Measurements from ENCODE around the gene GRB10. TPM values are rescaled to one million over a fixed set of nuclear protein-coding genes. Genes with fewer than 3 reads are reported as not detected.

Gene GRB10
- 83.7 and 87.2 TPM in 2 replicates for total RNA-seq (2014; rRNA removed; shearing (Covaris generic); ENCODE audit: low replicate concordance)

GRCh38 chr7:50782375-50783208 is at the start of gene GRB10:
Gene GRB10, minus strand, starts transcription at chr7:50782896. Its CDS starts 50,574 bp downstream, at chr7:50732322.
- in situ Hi-C loops (cut with HindIII; ENCODE audit: low pct_unique_long_range_greater_than_20kb, low sequenced_read_pairs), result no loop called here
- DNase-seq (ENCODE audit: low read depth), result peak; percentile 61

GRCh38 chr7:50828801-50829200 is 46.1 kb upstream of the GRB10 start:
- in situ Hi-C loops (cut with HindIII; ENCODE audit: low pct_unique_long_range_greater_than_20kb, low sequenced_read_pairs), result no loop called here
- no peak for DNase-seq (ENCODE audit: low read depth)

GRCh38 chr7:50828116-50828515 is 45.4 kb upstream of the GRB10 start:
- no peak for DNase-seq (ENCODE audit: low read depth)
- in situ Hi-C loops (cut with HindIII; ENCODE audit: low pct_unique_long_range_greater_than_20kb, low sequenced_read_pairs), result no loop called here

- in situ Hi-C loops (cut with HindIII; ENCODE audit: low pct_unique_long_range_greater_than_20kb, low sequenced_read_pairs), result no loop called here
- no peak for DNase-seq (ENCODE audit: low read depth)
Measured at GRCh38 chr7:50827281-50827680, 44.6 kb upstream of the GRB10 start.

GRCh38 chr7:50826371-50827172 is 43.9 kb upstream of the GRB10 start:
- peak; percentile 90 for DNase-seq (ENCODE audit: low read depth)
- in situ Hi-C loops (cut with HindIII; ENCODE audit: low pct_unique_long_range_greater_than_20kb, low sequenced_read_pairs), result no loop called here

GRCh38 chr7:50825465-50825864 is 42.8 kb upstream of the GRB10 start:
- DNase-seq (ENCODE audit: low read depth), result no peak
- in situ Hi-C loops (cut with HindIII; ENCODE audit: low pct_unique_long_range_greater_than_20kb, low sequenced_read_pairs), result no loop called here

GRCh38 chr7:50824882-50825281 is 42.2 kb upstream of the GRB10 start:
- in situ Hi-C loops (cut with HindIII; ENCODE audit: low pct_unique_long_range_greater_than_20kb, low sequenced_read_pairs), result no loop called here
- no peak for DNase-seq (ENCODE audit: low read depth)

GRCh38 chr7:50822706-50823105 is 40.0 kb upstream of the GRB10 start:
- in situ Hi-C loops (cut with HindIII; ENCODE audit: low pct_unique_long_range_greater_than_20kb, low sequenced_read_pairs), result no loop called here
- DNase-seq (ENCODE audit: low read depth), result peak; percentile 67

- no peak for DNase-seq (ENCODE audit: low read depth)
- in situ Hi-C loops (cut with HindIII; ENCODE audit: low pct_unique_long_range_greater_than_20kb, low sequenced_read_pairs), result no loop called here
Measured at GRCh38 chr7:50822110-50822509, 39.4 kb upstream of the GRB10 start.

GRCh38 chr7:50821457-50822008 is 38.8 kb upstream of the GRB10 start:
- in situ Hi-C loops (cut with HindIII; ENCODE audit: low pct_unique_long_range_greater_than_20kb, low sequenced_read_pairs), result no loop called here
- DNase-seq (ENCODE audit: low read depth), result peak; percentile 83

- DNase-seq (ENCODE audit: low read depth), result no peak
- in situ Hi-C loops (cut with HindIII; ENCODE audit: low pct_unique_long_range_greater_than_20kb, low sequenced_read_pairs), result loop anchor here (10.0 kb wide), 1 partner anchor 136 kb away; no protein-coding TSS in a partner anchor
Measured at GRCh38 chr7:50818324-50818723, 35.6 kb upstream of the GRB10 start.

- no peak for DNase-seq (ENCODE audit: low read depth)
- in situ Hi-C loops (cut with HindIII; ENCODE audit: low pct_unique_long_range_greater_than_20kb, low sequenced_read_pairs), result loop anchor here (10.0 kb wide), 1 partner anchor 137 kb away; no protein-coding TSS in a partner anchor
Measured at GRCh38 chr7:50817561-50817960, 34.9 kb upstream of the GRB10 start.

- DNase-seq (ENCODE audit: low read depth), result no peak
- in situ Hi-C loops (cut with HindIII; ENCODE audit: low pct_unique_long_range_greater_than_20kb, low sequenced_read_pairs), result loop anchor here (10.0 kb wide), 1 partner anchor 140 kb away; no protein-coding TSS in a partner anchor
Measured at GRCh38 chr7:50815138-50815537, 32.4 kb upstream of the GRB10 start.

- in situ Hi-C loops (cut with HindIII; ENCODE audit: low pct_unique_long_range_greater_than_20kb, low sequenced_read_pairs), result loop anchor here (10.0 kb wide), 1 partner anchor 141 kb away; no protein-coding TSS in a partner anchor
- no peak for DNase-seq (ENCODE audit: low read depth)
Measured at GRCh38 chr7:50814166-50814565, 31.5 kb upstream of the GRB10 start.

- peak; percentile 83 for DNase-seq (ENCODE audit: low read depth)
- in situ Hi-C loops (cut with HindIII; ENCODE audit: low pct_unique_long_range_greater_than_20kb, low sequenced_read_pairs), result loop anchor here (10.0 kb wide), 1 partner anchor 142 kb away; no protein-coding TSS in a partner anchor
Measured at GRCh38 chr7:50812841-50813475, 30.3 kb upstream of the GRB10 start.

- DNase-seq (ENCODE audit: low read depth), result no peak
- in situ Hi-C loops (cut with HindIII; ENCODE audit: low pct_unique_long_range_greater_than_20kb, low sequenced_read_pairs), result loop anchor here (10.0 kb wide), 1 partner anchor 143 kb away; no protein-coding TSS in a partner anchor
Measured at GRCh38 chr7:50812094-50812493, 29.4 kb upstream of the GRB10 start.

- DNase-seq (ENCODE audit: low read depth), result no peak
- in situ Hi-C loops (cut with HindIII; ENCODE audit: low pct_unique_long_range_greater_than_20kb, low sequenced_read_pairs), result no loop called here
Measured at GRCh38 chr7:50808282-50808888, 25.7 kb upstream of the GRB10 start.

All from Caki2 (cell line).